Liver (tissue), 9 donors: Measurements from ENCODE around the gene MED20. TPM values are rescaled to one million over a fixed set of nuclear protein-coding genes. Genes with fewer than 3 reads are reported as not detected.

ENCODE experiments used
- DNase-seq: peaks from one replicate; pipeline ENCODE4 v3.0.0-alpha.2; 2017; ENCODE audit warnings: low spot score
- H3K27ac ChIP-seq, 2 donors: one replicate each; pipeline ENCODE4 v1.7.0; 2013; ENCODE audit warnings: inconsistent platforms in 2 of 2, low read length in 2 of 2, control low read depth in 1 of 2, low read depth in 1 of 2, mild to moderate bottlenecking in 1 of 2
- H3K27me3 ChIP-seq, 4 donors: one replicate each; pipeline versions ENCODE4 v1.6.1 to v1.7.0; 2013; ENCODE audit warnings: low read length in 3 of 4, inconsistent platforms in 1 of 4, mild to moderate bottlenecking in 1 of 4, moderate library complexity in 1 of 4; ENCODE audit not compliant: control insufficient read depth in 4 of 4, insufficient read depth in 4 of 4
- H3K36me3 ChIP-seq, 4 donors: one replicate each; pipeline versions ENCODE4 v1.6.1 to v1.7.0; 2013; ENCODE audit warnings: low read length in 3 of 4, mild to moderate bottlenecking in 3 of 4, low read depth in 1 of 4, moderate library complexity in 1 of 4; ENCODE audit not compliant: control insufficient read depth in 4 of 4, insufficient read depth in 3 of 4
- H3K4me1 ChIP-seq, 4 donors: one replicate each; pipeline versions ENCODE4 v1.6.1 to v1.7.0; 2013; ENCODE audit warnings: low read length in 3 of 4, mild to moderate bottlenecking in 3 of 4, moderate library complexity in 1 of 4; ENCODE audit not compliant: control insufficient read depth in 4 of 4, insufficient read depth in 4 of 4
- H3K4me3 ChIP-seq, 3 donors: one replicate each; pipeline versions ENCODE4 v1.6.1 to v1.7.0; 2013; ENCODE audit warnings: low read length in 3 of 3, control low read depth in 1 of 3, low read depth in 1 of 3, mild to moderate bottlenecking in 1 of 3
- H3K9ac ChIP-seq, 2 donors: one replicate each; pipeline ENCODE4 v1.7.0; 2013; ENCODE audit warnings: low read length in 2 of 2, mild to moderate bottlenecking in 2 of 2, moderate library complexity in 2 of 2, control low read depth in 1 of 2, low read depth in 1 of 2
- H3K9me3 ChIP-seq, 4 donors: one replicate each; pipeline versions ENCODE4 v1.6.1 to v1.7.0; 2013; ENCODE audit warnings: low read length in 3 of 4; ENCODE audit not compliant: control insufficient read depth in 4 of 4
- EGR1 ChIP-seq, 2 donors: IDR thresholded peaks; 2 replicates each; pipeline ENCODE4 v1.6.1; 2016 to 2018; ENCODE audit warnings: antibody characterized with exemption in 2 of 2, low read depth in 2 of 2
- FOXA1 ChIP-seq: IDR thresholded peaks from 2 replicates; pipeline ENCODE4 v1.6.1; 2016; ENCODE audit warnings: antibody characterized with exemption
- FOXA2 ChIP-seq: IDR thresholded peaks from 2 replicates; pipeline ENCODE4 v1.6.1; 2016; ENCODE audit warnings: antibody characterized with exemption
- HNF4A ChIP-seq, 2 donors: conservative IDR thresholded peaks; 2 replicates each; pipeline ENCODE4 v1.6.1; 2016; ENCODE audit warnings: antibody characterized with exemption in 2 of 2, mild to moderate bottlenecking in 2 of 2
- HNF4G ChIP-seq: IDR thresholded peaks from 2 replicates; pipeline ENCODE4 v1.6.1; 2016; ENCODE audit warnings: antibody characterized with exemption
- JUND ChIP-seq, 2 donors: IDR thresholded peaks; 2 replicates each; pipeline ENCODE4 v1.6.1; 2016; ENCODE audit warnings: antibody characterized with exemption in 2 of 2
- RAD21 ChIP-seq, 2 donors: IDR thresholded peaks; 2 replicates each; pipeline ENCODE4 v1.6.1; 2016; ENCODE audit warnings: antibody characterized with exemption in 2 of 2, mild to moderate bottlenecking in 2 of 2
- RXRA ChIP-seq, 2 donors: IDR thresholded peaks; 2 replicates each; pipeline ENCODE4 v1.6.1; 2017 to 2018; ENCODE audit warnings: antibody characterized with exemption in 2 of 2, mild to moderate bottlenecking in 1 of 2
- SP1 ChIP-seq: IDR thresholded peaks from 2 replicates; pipeline ENCODE4 v1.6.1; 2018; ENCODE audit warnings: antibody characterized with exemption, mild to moderate bottlenecking
- TAF1 ChIP-seq: conservative IDR thresholded peaks from 2 replicates; pipeline ENCODE4 v1.6.1; 2016; ENCODE audit warnings: antibody characterized with exemption, mild to moderate bottlenecking
- YY1 ChIP-seq: IDR thresholded peaks from 2 replicates; pipeline ENCODE4 v1.6.1; 2016; ENCODE audit warnings: antibody characterized with exemption, mild to moderate bottlenecking
- WGBS: extraction: QIAGEN DNeasy Blood & Tissue Kit; methylation state at CpG from one replicate; pipeline ENCODE4 v1.1.7; 2013; 5-methylcytosine and 5-hydroxymethylcytosine counted together
- polyA plus RNA-seq, 2 donors: library from polyadenylated mRNA; stranded (reverse) in 1 of 2; unstranded in 1 of 2; fragments of 200-250 nt in 1 of 2; fragments of >200 nt in 1 of 2; fragmentation: Nextera tagmentation in 1 of 2; extraction: Ambion mirVana in 1 of 2; gene quantifications; one replicate each; pipeline versions ENCODE4 v1.2.1 to v1.2.3, GENCODE V29; 2013 to 2015
- total RNA-seq, 2 donors: library from RNA; depleted of rRNA; stranded (reverse); fragments of >200 nt; gene quantifications; one replicate each; pipeline ENCODE4 v1.2.3, GENCODE V29; 2014
- TF ChIP-seq, protein P1 (sequence below): IDR thresholded peaks from 2 replicates; pipeline ENCODE4 v1.6.1; 2016; ENCODE audit warnings: antibody characterized with exemption
- TF ChIP-seq, protein P2 (sequence below): IDR thresholded peaks from 2 replicates; pipeline ENCODE4 v1.6.1; 2016; ENCODE audit warnings: antibody characterized with exemption
- TF ChIP-seq, protein P3 (sequence below): IDR thresholded peaks from 2 replicates; pipeline ENCODE4 v1.6.1; 2016; ENCODE audit warnings: antibody characterized with exemption
- TF ChIP-seq, protein P4 (sequence below): IDR thresholded peaks from 2 replicates; pipeline ENCODE4 v1.6.1; 2016; ENCODE audit warnings: antibody characterized with exemption, mild to moderate bottlenecking
- donor health status: healthy.
- donor health status: healthy.
- donor health status: healthy.
- donor health status: healthy.
- donor health status: healthy.

MED20 gene
- total and polyA plus RNA-seq, 4 donors = 3.5 to 11.9 (median 8.6) TPM

DNA sequence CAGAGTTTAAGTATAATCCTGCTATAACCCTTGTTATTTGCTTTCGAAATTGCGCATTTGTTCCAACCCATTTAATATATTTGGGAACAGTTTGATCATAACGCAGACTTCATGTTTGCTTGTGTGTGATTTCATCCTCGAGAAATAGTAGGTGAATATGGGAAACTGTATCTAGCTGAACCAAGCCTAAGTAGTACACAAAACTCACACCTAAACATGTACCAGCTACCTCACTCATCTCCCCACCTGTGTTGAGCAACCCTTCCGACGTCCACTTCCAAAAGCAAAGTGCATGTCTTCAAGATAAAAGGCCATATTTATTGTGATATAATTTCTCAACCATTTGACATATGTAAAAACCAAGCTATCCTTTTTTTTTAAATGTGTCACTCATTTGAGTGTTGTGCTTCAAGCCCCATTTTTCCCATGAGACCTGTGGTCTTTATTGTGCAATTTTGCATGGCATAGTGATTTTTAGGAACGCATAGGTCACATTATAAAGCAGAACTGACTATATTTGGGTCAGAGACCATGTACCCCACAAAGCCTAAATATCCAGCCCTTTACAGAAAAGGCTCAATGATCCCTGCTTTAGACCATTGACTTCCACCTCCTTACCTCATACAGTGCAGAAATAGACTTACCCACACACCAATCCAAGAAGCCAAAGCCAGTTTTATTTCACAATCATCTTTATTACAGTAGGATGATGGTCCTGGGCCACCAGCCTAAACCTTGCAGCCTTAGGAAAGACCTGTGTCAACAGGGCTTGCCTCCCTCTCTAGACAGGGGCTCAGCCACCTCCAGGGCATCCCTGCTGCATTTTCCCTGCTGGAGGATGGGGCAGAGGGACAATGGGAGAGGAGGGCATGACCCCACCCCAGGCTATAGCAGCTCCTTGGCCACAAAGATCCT lies 13.6 kb upstream of the MED20 start:
- H3K27me3 ChIP-seq = no peaks in the 10 kb centered on the region
- WGBS = 78% methylated on average over 7 of the region's 7 CpGs
- H3K27ac ChIP-seq = no peak overlapping the region
- no peak for TF ChIP-seq FOXA1
- TF ChIP-seq HNF4G = no peak
- no peak for TF ChIP-seq TAF1
- no peak for TF ChIP-seq HNF4A (conservative IDR thresholded peaks at IDR 0.05)
- no peak for TF ChIP-seq FOXA2
- no peak for TF ChIP-seq RXRA (IDR thresholded peaks at IDR 0.05)
- no peak for TF ChIP-seq RAD21 (IDR thresholded peaks at IDR 0.05)
- no peak for TF ChIP-seq EGR1 (IDR thresholded peaks at IDR 0.05; ENCODE audit: low read depth in 2 of 2)
- TF ChIP-seq, protein P1, sequence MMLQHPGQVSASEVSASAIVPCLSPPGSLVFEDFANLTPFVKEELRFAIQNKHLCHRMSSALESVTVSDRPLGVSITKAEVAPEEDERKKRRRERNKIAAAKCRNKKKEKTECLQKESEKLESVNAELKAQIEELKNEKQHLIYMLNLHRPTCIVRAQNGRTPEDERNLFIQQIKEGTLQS = no peak
- TF ChIP-seq, protein P2, sequence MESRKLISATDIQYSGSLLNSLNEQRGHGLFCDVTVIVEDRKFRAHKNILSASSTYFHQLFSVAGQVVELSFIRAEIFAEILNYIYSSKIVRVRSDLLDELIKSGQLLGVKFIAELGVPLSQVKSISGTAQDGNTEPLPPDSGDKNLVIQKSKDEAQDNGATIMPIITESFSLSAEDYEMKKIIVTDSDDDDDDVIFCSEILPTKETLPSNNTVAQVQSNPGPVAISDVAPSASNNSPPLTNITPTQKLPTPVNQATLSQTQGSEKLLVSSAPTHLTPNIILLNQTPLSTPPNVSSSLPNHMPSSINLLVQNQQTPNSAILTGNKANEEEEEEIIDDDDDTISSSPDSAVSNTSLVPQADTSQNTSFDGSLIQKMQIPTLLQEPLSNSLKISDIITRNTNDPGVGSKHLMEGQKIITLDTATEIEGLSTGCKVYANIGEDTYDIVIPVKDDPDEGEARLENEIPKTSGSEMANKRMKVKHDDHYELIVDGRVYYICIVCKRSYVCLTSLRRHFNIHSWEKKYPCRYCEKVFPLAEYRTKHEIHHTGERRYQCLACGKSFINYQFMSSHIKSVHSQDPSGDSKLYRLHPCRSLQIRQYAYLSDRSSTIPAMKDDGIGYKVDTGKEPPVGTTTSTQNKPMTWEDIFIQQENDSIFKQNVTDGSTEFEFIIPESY = no peak
- DNase-seq = no peak
- H3K4me1 ChIP-seq = peaks cover 3 to 11% (median 6%) of the 10 kb centered on the region in 4 donors
- H3K9me3 ChIP-seq = no peaks in the 10 kb centered on the region
- H3K4me3 ChIP-seq = no peak overlapping the region
- H3K9ac ChIP-seq = no peak overlapping the region
- peaks cover 12 to 55% (median 42%) of the 10 kb centered on the region in 4 donors for H3K36me3 ChIP-seq

DNA sequence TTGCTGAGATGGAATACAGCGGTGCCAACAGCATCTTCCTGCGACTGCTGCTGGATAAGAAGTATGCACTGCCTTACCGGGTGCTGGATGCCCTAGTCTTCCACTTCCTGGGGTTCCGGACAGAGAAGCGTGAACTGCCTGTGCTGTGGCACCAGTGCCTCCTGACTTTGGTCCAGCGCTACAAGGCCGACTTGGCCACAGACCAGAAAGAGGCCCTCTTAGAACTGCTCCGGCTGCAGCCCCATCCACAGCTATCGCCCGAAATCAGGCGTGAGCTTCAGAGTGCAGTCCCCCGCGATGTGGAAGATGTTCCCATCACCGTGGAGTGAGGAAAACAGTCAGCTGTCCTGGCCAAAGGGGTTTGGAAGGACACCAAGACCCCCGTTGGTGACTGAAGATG lies 11.4 kb upstream of the MED20 start:
- H3K9ac ChIP-seq = no peak overlapping the region
- H3K9me3 ChIP-seq = no peaks in the 10 kb centered on the region
- H3K27ac ChIP-seq = no peak overlapping the region
- H3K36me3 ChIP-seq = peaks cover 18 to 77% (median 56%) of the 10 kb centered on the region in 4 donors
- H3K4me1 ChIP-seq = peaks cover 0 to 7% (median 6%) of the 10 kb centered on the region in 4 donors
- no peak overlapping the region for H3K4me3 ChIP-seq
- DNase-seq = no peak
- TF ChIP-seq JUND (IDR thresholded peaks at IDR 0.05) (no peak), HNF4A (conservative IDR thresholded peaks at IDR 0.05) (no peak), TAF1 (no peak), HNF4G (no peak), YY1 (no peak), EGR1 (IDR thresholded peaks at IDR 0.05; ENCODE audit: low read depth in 2 of 2) (no peak), SP1 (no peak)
- TF ChIP-seq, protein P3, sequence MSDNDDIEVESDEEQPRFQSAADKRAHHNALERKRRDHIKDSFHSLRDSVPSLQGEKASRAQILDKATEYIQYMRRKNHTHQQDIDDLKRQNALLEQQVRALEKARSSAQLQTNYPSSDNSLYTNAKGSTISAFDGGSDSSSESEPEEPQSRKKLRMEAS = no peak
- TF ChIP-seq, protein P4, sequence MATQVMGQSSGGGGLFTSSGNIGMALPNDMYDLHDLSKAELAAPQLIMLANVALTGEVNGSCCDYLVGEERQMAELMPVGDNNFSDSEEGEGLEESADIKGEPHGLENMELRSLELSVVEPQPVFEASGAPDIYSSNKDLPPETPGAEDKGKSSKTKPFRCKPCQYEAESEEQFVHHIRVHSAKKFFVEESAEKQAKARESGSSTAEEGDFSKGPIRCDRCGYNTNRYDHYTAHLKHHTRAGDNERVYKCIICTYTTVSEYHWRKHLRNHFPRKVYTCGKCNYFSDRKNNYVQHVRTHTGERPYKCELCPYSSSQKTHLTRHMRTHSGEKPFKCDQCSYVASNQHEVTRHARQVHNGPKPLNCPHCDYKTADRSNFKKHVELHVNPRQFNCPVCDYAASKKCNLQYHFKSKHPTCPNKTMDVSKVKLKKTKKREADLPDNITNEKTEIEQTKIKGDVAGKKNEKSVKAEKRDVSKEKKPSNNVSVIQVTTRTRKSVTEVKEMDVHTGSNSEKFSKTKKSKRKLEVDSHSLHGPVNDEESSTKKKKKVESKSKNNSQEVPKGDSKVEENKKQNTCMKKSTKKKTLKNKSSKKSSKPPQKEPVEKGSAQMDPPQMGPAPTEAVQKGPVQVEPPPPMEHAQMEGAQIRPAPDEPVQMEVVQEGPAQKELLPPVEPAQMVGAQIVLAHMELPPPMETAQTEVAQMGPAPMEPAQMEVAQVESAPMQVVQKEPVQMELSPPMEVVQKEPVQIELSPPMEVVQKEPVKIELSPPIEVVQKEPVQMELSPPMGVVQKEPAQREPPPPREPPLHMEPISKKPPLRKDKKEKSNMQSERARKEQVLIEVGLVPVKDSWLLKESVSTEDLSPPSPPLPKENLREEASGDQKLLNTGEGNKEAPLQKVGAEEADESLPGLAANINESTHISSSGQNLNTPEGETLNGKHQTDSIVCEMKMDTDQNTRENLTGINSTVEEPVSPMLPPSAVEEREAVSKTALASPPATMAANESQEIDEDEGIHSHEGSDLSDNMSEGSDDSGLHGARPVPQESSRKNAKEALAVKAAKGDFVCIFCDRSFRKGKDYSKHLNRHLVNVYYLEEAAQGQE = no peak
- TF ChIP-seq, protein P1 = no peak
- no peaks in the 10 kb centered on the region for H3K27me3 ChIP-seq
- whole genome bisulfite sequencing = 92% methylated on average over 15 of the region's 15 CpGs
